D721Med (cell line): ENCODE data around the gene BNC2.

Experiments
- DNase-seq: peaks from one replicate; pipeline ENCODE4 v3.0.0; 2011; ENCODE audit warnings: low spot score; ENCODE audit not compliant: insufficient read length
- FAIRE-seq: peaks from 2 replicates; lab custom pipeline; 2011; peaks lifted over from hg19 to GRCh38; lab: Jason Lieb, UNC
- TF ChIP-seq, protein P1 (sequence below): IDR thresholded peaks from 2 replicates; pipeline ENCODE4 v1.5.1; 2012; ENCODE audit warnings: mild to moderate bottlenecking, control low read depth; ENCODE audit not compliant: insufficient read depth; ENCODE audit errors: missing control alignments

Gene BNC2

GRCh38 chr9:16654596-16655126 lies 215.8 kb downstream of the BNC2 start:
- no peak for DNase-seq
- TF ChIP-seq, protein P1, sequence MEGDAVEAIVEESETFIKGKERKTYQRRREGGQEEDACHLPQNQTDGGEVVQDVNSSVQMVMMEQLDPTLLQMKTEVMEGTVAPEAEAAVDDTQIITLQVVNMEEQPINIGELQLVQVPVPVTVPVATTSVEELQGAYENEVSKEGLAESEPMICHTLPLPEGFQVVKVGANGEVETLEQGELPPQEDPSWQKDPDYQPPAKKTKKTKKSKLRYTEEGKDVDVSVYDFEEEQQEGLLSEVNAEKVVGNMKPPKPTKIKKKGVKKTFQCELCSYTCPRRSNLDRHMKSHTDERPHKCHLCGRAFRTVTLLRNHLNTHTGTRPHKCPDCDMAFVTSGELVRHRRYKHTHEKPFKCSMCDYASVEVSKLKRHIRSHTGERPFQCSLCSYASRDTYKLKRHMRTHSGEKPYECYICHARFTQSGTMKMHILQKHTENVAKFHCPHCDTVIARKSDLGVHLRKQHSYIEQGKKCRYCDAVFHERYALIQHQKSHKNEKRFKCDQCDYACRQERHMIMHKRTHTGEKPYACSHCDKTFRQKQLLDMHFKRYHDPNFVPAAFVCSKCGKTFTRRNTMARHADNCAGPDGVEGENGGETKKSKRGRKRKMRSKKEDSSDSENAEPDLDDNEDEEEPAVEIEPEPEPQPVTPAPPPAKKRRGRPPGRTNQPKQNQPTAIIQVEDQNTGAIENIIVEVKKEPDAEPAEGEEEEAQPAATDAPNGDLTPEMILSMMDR = no peak
- no peak for FAIRE-seq

DNA sequence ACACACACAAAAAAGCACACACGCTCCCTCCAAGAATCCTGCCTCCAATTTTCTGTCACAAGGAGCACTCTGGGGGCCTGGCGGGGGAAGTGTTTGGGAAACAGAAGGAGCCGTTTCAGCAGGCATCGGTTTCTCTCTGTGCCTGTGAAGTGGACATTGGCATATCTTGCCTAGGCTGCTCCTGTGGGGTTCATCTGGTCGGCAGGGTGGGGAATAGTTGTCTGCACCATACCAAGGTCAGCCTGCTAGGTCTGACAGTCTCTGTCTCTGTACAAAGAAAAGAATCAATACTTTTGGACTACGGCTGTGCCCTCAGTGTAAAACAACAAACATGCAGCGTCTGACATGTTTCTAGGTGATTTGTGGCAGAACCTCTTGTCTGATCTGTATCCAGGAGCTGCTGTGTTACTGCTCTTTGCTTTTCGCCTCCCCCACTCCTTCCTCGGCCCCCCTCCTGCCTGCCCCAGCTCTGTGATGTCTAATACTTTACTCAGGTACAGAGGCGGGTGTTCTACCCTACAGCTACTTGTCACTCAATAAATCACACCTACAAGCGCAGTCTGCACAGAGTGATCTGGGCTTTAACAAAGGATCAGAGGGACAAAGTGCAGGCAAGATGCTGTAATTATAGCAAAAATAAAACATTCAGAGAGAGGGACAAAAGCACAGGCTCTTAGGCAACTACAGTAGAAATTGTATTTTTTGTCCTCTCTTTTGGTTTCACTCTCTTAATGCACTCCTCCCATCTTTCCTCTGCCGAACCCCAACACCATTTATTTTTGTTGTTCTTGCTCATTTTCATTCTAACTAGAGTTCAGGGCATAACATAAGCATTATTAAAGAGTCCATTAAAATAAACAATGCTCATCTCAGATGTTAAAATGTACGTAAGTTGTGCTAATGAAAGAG lies 216.7 kb downstream of the BNC2 start:
- FAIRE-seq = no peak
- DNase-seq = no peak

GRCh38 chr9:16652582-16652981 lies 217.9 kb downstream of the BNC2 start:
- no peak for FAIRE-seq
- TF ChIP-seq, protein P1 = no peak
- no peak for DNase-seq

More for the DNA sequence above, 216.7 kb downstream of the BNC2 start:
- TF ChIP-seq, protein P1 = no peak

GRCh38 chr9:16651446-16651964 lies 219.0 kb downstream of the BNC2 start:
- TF ChIP-seq, protein P1 = no peak
- FAIRE-seq (no peak), DNase-seq (no peak)

GRCh38 chr9:16645970-16646369 lies 224.5 kb downstream of the BNC2 start:
- no peak for FAIRE-seq
- DNase-seq = no peak
- TF ChIP-seq, protein P1 = no peak

DNA sequence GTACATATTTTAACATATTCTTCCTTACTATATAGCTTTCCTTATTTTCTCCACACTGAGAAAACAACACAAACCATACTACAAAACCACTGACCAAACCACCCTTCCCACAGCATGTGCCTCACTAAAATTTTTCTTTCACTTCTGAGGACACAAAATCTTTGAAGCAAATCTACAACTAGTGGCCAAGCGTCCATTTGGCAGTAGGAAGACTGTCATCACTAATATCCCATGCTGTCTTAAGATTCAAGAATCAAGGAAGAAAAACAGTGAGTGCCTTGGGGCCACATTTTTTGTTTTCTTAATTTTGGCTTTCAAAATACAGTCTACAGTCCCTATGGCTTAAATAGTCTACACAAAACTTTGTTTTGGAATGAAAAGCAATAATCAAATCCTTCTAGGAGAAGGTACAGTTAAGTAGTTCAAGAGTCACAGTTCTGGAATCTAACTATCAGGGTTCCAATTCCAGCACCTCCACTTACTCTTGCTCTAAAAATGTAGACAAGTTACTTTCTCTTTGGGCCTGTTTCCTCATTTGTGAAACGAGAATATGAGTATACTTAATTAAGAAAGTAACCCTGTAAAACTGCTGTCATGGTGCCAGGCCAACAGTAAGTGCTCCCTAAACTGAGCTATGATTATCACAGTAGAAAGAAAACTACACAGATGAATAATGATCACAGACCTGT lies 227.9 kb downstream of the BNC2 start:
- FAIRE-seq (no peak), DNase-seq (no peak)
- TF ChIP-seq, protein P1 = no peak
